Measurements from ENCODE around the gene KLHDC7B. TPM values are rescaled to one million over a fixed set of nuclear protein-coding genes. Genes with fewer than 3 reads are reported as not detected.
A peak's percentile ranks its signal among the peaks of the same experiment; 100 is the strongest.

Gene KLHDC7B
- total and polyA plus RNA-seq, 2 of the 13 experiments (the other 11 are each of a cell fraction or from before 2014, with no cell fraction given): 0.11 TPM; not detected in 1

DNA sequence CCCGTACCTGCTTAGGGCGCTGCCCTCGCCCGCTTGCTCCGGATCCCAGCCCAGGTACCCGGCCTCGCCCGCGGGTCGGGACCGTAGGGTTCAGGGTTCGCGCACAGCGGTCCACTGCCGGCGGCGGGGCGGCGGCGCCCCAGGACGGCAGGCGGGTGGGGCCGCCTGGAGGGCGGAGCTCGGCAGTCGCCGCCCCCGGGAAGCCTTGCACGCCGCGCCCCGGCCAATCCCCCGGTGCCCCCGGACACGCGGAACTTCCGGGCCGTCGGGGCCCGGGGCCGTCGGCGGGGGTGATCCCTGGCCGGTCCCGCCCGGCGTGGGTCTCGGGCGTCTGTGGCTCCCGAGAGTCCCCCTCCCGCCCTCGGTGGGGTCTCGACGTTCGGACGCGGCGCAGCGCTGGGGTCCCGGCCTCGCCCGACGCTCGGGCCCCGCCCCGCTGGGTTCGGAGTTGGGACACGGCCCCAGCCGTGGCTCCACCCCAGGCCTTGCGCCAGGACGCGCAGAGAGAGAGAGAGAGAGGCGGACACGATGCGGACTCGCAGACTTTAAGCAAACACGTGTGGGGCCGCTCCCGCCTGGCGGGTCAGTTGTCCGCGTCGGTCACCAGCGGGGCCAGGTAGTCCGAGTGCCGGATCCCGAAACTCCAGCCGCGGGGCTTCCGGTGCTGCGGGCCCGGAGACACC is 15.7 kb upstream of the KLHDC7B start, which contains the start of gene TYMP (continued):
- TF ChIP-seq TCF12 (IDR thresholded peaks at IDR 0.05): no peak
- TF ChIP-seq TCF12 (CRISPR knock-in tag; IDR thresholded peaks at IDR 0.05): no peak; the same call in 1 of the 2 replicates
- no peak for TF ChIP-seq IKZF4 (CRISPR knock-in tag; IDR thresholded peaks at IDR 0.05; ENCODE audit: borderline replicate concordance, low read depth, not compliant biosample characterization)
- TF ChIP-seq, protein P1, sequence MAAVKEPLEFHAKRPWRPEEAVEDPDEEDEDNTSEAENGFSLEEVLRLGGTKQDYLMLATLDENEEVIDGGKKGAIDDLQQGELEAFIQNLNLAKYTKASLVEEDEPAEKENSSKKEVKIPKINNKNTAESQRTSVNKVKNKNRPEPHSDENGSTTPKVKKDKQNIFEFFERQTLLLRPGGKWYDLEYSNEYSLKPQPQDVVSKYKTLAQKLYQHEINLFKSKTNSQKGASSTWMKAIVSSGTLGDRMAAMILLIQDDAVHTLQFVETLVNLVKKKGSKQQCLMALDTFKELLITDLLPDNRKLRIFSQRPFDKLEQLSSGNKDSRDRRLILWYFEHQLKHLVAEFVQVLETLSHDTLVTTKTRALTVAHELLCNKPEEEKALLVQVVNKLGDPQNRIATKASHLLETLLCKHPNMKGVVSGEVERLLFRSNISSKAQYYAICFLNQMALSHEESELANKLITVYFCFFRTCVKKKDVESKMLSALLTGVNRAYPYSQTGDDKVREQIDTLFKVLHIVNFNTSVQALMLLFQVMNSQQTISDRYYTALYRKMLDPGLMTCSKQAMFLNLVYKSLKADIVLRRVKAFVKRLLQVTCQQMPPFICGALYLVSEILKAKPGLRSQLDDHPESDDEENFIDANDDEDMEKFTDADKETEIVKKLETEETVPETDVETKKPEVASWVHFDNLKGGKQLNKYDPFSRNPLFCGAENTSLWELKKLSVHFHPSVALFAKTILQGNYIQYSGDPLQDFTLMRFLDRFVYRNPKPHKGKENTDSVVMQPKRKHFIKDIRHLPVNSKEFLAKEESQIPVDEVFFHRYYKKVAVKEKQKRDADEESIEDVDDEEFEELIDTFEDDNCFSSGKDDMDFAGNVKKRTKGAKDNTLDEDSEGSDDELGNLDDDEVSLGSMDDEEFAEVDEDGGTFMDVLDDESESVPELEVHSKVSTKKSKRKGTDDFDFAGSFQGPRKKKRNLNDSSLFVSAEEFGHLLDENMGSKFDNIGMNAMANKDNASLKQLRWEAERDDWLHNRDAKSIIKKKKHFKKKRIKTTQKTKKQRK (IDR thresholded peaks at IDR 0.05; ENCODE audit: low read length): no peak
- no peak; the same call in 1 of the 2 replicates for TF ChIP-seq ZNF431 (CRISPR knock-in tag; IDR thresholded peaks at IDR 0.05; ENCODE audit: borderline replicate concordance, low read depth)
- TF ChIP-seq, protein P2, sequence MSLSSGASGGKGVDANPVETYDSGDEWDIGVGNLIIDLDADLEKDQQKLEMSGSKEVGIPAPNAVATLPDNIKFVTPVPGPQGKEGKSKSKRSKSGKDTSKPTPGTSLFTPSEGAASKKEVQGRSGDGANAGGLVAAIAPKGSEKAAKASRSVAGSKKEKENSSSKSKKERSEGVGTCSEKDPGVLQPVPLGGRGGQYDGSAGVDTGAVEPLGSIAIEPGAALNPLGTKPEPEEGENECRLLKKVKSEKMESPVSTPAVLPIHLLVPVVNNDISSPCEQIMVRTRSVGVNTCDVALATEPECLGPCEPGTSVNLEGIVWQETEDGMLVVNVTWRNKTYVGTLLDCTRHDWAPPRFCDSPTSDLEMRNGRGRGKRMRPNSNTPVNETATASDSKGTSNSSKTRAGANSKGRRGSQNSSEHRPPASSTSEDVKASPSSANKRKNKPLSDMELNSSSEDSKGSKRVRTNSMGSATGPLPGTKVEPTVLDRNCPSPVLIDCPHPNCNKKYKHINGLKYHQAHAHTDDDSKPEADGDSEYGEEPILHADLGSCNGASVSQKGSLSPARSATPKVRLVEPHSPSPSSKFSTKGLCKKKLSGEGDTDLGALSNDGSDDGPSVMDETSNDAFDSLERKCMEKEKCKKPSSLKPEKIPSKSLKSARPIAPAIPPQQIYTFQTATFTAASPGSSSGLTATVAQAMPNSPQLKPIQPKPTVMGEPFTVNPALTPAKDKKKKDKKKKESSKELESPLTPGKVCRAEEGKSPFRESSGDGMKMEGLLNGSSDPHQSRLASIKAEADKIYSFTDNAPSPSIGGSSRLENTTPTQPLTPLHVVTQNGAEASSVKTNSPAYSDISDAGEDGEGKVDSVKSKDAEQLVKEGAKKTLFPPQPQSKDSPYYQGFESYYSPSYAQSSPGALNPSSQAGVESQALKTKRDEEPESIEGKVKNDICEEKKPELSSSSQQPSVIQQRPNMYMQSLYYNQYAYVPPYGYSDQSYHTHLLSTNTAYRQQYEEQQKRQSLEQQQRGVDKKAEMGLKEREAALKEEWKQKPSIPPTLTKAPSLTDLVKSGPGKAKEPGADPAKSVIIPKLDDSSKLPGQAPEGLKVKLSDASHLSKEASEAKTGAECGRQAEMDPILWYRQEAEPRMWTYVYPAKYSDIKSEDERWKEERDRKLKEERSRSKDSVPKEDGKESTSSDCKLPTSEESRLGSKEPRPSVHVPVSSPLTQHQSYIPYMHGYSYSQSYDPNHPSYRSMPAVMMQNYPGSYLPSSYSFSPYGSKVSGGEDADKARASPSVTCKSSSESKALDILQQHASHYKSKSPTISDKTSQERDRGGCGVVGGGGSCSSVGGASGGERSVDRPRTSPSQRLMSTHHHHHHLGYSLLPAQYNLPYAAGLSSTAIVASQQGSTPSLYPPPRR (CRISPR knock-in tag; IDR thresholded peaks at IDR 0.05; ENCODE audit: borderline replicate concordance): no peak; the same call in 1 of the 2 replicates
- TF ChIP-seq ZNF7 (CRISPR knock-in tag; IDR thresholded peaks at IDR 0.05): no peak
- peak; percentile 69; the same call in 1 of the 2 replicates for TF ChIP-seq BCL6 (CRISPR knock-in tag; IDR thresholded peaks at IDR 0.05)
- no peak for TF ChIP-seq CREM (IDR thresholded peaks at IDR 0.05)
- TF ChIP-seq CREM (CRISPR knock-in tag; IDR thresholded peaks at IDR 0.05): no peak
- no peak for TF ChIP-seq TCF7 (IDR thresholded peaks at IDR 0.05; ENCODE audit: low read depth)
- TF ChIP-seq, protein P3, sequence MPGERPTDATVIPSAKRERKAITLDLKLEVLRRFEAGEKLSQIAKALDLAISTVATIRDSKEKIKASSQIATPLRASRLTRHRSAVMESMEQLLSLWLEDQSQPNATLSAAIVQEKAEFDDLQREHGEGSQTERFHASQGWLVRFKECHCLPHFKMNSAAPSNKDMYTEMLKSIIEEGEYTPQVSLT (CRISPR knock-in tag; IDR thresholded peaks at IDR 0.05; ENCODE audit: borderline replicate concordance, low read depth): no peak
- TF ChIP-seq, protein P4, sequence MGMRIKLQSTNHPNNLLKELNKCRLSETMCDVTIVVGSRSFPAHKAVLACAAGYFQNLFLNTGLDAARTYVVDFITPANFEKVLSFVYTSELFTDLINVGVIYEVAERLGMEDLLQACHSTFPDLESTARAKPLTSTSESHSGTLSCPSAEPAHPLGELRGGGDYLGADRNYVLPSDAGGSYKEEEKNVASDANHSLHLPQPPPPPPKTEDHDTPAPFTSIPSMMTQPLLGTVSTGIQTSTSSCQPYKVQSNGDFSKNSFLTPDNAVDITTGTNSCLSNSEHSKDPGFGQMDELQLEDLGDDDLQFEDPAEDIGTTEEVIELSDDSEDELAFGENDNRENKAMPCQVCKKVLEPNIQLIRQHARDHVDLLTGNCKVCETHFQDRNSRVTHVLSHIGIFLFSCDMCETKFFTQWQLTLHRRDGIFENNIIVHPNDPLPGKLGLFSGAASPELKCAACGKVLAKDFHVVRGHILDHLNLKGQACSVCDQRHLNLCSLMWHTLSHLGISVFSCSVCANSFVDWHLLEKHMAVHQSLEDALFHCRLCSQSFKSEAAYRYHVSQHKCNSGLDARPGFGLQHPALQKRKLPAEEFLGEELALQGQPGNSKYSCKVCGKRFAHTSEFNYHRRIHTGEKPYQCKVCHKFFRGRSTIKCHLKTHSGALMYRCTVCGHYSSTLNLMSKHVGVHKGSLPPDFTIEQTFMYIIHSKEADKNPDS (CRISPR knock-in tag; IDR thresholded peaks at IDR 0.05): no peak; the same call in 1 of the 2 replicates
- TF ChIP-seq, protein P5, sequence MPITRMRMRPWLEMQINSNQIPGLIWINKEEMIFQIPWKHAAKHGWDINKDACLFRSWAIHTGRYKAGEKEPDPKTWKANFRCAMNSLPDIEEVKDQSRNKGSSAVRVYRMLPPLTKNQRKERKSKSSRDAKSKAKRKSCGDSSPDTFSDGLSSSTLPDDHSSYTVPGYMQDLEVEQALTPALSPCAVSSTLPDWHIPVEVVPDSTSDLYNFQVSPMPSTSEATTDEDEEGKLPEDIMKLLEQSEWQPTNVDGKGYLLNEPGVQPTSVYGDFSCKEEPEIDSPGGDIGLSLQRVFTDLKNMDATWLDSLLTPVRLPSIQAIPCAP (CRISPR knock-in tag; IDR thresholded peaks at IDR 0.05; ENCODE audit: low read depth): no peak
- no peak for TF ChIP-seq ZNF350 (CRISPR knock-in tag; IDR thresholded peaks at IDR 0.05; ENCODE audit: borderline replicate concordance, low read depth)
- TF ChIP-seq KDM1A (CRISPR knock-in tag; IDR thresholded peaks at IDR 0.05): no peak
- TF ChIP-seq ZNF749 (CRISPR knock-in tag; IDR thresholded peaks at IDR 0.05; ENCODE audit: borderline replicate concordance): peak; percentile 80; the same call in 1 of the 2 replicates
